ENCODE data around the gene FAM219A. TPM values are rescaled to one million over a fixed set of nuclear protein-coding genes. Genes with fewer than 3 reads are reported as not detected.

Gene FAM219A
- total RNA-seq, 1 donor from 2014 or later, result 13.4 TPM

GRCh38 chr9:34387239-34387638, 71.1 kb downstream of the FAM219A start:
- no peaks in the 10 kb centered on the region for H3K4me1 Mint-ChIP-seq (ENCODE audit: unreplicated experiment)
- TF ChIP-seq CTCF (conservative IDR thresholded peaks at IDR 0.05), result no peak
- H3K27me3 Mint-ChIP-seq, result peaks cover 54% of the 10 kb centered on the region
- no peak overlapping the region for H3K4me3 Mint-ChIP-seq
- H3K27ac Mint-ChIP-seq, result no peak overlapping the region
- DNase-seq (ENCODE audit: extremely low spot score, unreplicated experiment), result peak; percentile 27
- no peaks in the 10 kb centered on the region for H3K36me3 Mint-ChIP-seq
- H3K9me3 Mint-ChIP-seq, result no peaks in the 10 kb centered on the region

GRCh38 chr9:34386656-34387055, 71.7 kb downstream of the FAM219A start:
- Mint-ChIP-seq H3K27me3 (peaks cover 54% of the 10 kb centered on the region), H3K4me1 (ENCODE audit: unreplicated experiment) (no peaks in the 10 kb centered on the region), H3K27ac (no peak overlapping the region), H3K36me3 (no peaks in the 10 kb centered on the region), H3K9me3 (no peaks in the 10 kb centered on the region), H3K4me3 (no peak overlapping the region)
- TF ChIP-seq CTCF (conservative IDR thresholded peaks at IDR 0.05), result no peak
- peak; percentile 52 for DNase-seq (ENCODE audit: extremely low spot score, unreplicated experiment)

- Mint-ChIP-seq H3K4me1 (ENCODE audit: unreplicated experiment) (no peaks in the 10 kb centered on the region), H3K9me3 (no peaks in the 10 kb centered on the region), H3K27me3 (peaks cover 53% of the 10 kb centered on the region), H3K27ac (no peak overlapping the region), H3K4me3 (no peak overlapping the region), H3K36me3 (no peaks in the 10 kb centered on the region)
- peak; percentile 39 for DNase-seq (ENCODE audit: extremely low spot score, unreplicated experiment)
- no peak for TF ChIP-seq CTCF (conservative IDR thresholded peaks at IDR 0.05)
Observed at GRCh38 chr9:34385561-34386230, 72.7 kb downstream of the FAM219A start.

GRCh38 chr9:34384368-34385165, 73.8 kb downstream of the FAM219A start:
- Mint-ChIP-seq H3K36me3 (no peaks in the 10 kb centered on the region), H3K9me3 (no peaks in the 10 kb centered on the region), H3K4me1 (ENCODE audit: unreplicated experiment) (peaks cover 3% of the 10 kb centered on the region), H3K27ac (no peak overlapping the region), H3K4me3 (no peak overlapping the region), H3K27me3 (peaks cover 64% of the 10 kb centered on the region)
- DNase-seq (ENCODE audit: extremely low spot score, unreplicated experiment), result peak; percentile 29
- no peak for TF ChIP-seq CTCF (conservative IDR thresholded peaks at IDR 0.05)

- H3K36me3 Mint-ChIP-seq, result no peaks in the 10 kb centered on the region
- H3K27me3 Mint-ChIP-seq, result peaks cover 67% of the 10 kb centered on the region
- H3K4me3 Mint-ChIP-seq, result no peak overlapping the region
- TF ChIP-seq CTCF (conservative IDR thresholded peaks at IDR 0.05), result no peak
- H3K4me1 Mint-ChIP-seq (ENCODE audit: unreplicated experiment), result peaks cover 9% of the 10 kb centered on the region
- no peaks in the 10 kb centered on the region for H3K9me3 Mint-ChIP-seq
- no peak overlapping the region for H3K27ac Mint-ChIP-seq
- DNase-seq (ENCODE audit: extremely low spot score, unreplicated experiment), result no peak
Observed at GRCh38 chr9:34383904-34384303, 74.5 kb downstream of the FAM219A start.

Data from type B pancreatic cell (in vitro differentiated cells).